ENCODE measurements around the gene DLG2.

The DLG2 gene

DNA sequence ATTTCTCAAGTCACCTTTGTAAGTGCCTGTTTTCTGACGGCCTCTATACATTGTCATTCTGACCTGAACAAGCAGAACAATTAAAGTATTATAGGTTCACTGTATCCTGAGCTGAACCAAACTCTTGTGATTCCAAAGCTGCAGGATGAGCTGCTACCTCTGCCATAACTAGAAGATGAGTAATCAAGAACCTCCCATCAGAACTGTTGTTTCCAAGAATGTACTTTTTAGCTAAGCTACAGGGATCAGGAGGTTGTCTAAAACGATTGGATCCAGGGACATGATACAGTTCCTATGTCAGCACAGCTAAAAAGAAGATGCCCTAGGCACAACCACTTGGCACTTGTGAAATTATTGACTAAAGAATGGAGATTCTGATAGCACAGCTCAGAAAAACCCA, 2052.6 kb downstream of the DLG2 start:
- Mint-ChIP-seq H3K4me1 (no peaks in the 10 kb centered on the region), H3K36me3 (no peaks in the 10 kb centered on the region), H3K9me3 (no peaks in the 10 kb centered on the region), H3K27me3 (no peaks in the 10 kb centered on the region), H3K4me3 (no peak overlapping the region), H3K27ac (no peak overlapping the region)

DNA sequence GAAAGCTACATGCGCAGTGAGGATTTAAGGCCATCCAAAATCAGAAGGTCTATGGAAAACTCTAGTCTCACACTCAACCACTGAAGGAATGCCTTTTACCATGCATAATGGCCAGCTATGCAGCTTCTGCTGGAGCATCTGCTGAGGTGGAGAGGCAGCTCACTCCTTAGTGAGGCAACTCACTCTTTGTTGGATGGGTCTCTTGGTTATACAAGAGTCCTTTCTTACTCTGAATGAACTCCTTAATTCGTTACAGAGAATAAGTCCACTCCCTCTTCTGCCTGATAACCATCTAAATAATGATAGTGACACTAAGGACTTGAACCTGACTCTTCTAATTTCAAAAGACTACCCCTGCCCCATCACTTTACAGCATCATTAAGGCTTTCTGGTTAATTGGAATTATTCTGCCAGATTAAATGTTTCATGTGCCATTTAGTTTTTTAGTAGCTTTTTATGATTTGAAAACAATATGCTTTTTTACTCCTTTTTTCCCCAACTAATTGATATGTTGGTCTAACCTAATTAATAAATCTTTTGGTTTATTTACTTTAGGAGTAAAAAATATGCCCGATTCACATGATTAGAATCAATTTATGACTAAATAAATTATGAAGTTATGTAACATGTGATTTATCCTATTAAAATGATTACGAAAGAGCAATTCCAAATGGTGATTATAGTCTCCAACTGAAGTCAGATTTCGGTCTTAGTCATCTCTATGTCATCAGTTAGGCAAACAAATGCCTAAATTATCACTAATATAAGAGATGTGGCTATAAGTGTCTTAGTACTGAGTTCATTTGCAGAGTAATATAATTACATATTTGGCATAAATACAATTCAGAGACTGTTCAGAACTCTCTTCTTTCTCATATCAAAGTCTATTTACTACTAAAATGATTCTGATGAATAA, 2054.3 kb downstream of the DLG2 start:
- Mint-ChIP-seq H3K4me3 (no peak overlapping the region), H3K9me3 (no peaks in the 10 kb centered on the region), H3K27me3 (peaks cover 5% of the 10 kb centered on the region), H3K4me1 (no peaks in the 10 kb centered on the region), H3K36me3 (no peaks in the 10 kb centered on the region), H3K27ac (no peak overlapping the region)

DNA sequence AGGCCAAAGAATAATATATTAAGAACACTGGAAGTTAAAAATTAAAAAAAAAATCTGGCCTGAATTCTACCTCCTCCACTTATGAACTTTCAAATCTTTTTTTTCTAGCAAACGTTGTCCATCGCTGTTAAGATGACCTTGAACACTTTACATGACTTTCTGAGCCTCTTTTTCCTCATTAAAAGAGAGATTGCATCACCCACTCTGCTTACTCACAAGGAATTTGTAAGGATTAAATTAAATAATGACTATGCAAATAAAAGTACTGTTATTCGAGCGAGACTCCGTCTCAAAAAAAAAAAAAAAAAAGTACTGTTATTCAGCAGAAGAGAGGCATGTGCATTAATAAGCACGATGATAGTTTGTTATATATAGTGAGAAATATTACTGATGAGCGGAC, 2055.8 kb downstream of the DLG2 start:
- Mint-ChIP-seq H3K9me3 (no peaks in the 10 kb centered on the region), H3K4me3 (no peak overlapping the region)

DNA sequence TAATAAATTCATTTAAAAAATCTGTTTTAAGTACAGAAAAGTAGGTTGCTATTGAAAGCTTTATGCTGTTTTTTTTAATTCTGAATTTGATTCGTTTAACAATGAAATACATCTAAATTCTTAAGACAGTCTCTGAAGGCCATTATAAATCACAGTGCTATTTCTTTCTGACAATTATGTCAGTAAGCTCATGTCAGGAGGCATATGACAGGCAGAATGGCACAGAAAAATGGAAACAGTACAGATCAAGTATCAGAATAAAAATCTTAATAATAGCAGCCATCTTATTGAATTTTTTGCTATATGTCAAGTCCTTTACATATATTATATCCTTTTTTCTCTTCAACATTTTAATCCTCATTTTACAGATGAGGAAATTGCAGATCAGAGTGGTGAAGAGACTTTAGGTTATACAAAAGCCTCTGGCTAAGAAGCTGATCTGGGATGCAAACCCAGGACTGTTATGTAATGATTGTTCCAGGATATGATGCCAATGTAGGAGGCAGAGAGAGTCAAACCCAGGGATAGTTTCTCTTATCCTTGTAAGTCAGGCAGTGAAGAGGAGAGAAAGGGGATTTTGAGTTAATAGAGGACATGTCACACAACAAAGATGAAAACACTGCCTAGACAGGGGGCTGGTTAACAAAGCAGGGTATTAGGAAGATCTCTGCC, 2057.9 kb downstream of the DLG2 start:
- no peaks in the 10 kb centered on the region for H3K9me3 Mint-ChIP-seq
- no peak overlapping the region for H3K4me3 Mint-ChIP-seq

More for the DNA sequence above, 2055.8 kb downstream of the DLG2 start:
- Mint-ChIP-seq H3K27ac (no peak overlapping the region), H3K4me1 (no peaks in the 10 kb centered on the region), H3K27me3 (peaks cover 5% of the 10 kb centered on the region), H3K36me3 (no peaks in the 10 kb centered on the region)

DNA sequence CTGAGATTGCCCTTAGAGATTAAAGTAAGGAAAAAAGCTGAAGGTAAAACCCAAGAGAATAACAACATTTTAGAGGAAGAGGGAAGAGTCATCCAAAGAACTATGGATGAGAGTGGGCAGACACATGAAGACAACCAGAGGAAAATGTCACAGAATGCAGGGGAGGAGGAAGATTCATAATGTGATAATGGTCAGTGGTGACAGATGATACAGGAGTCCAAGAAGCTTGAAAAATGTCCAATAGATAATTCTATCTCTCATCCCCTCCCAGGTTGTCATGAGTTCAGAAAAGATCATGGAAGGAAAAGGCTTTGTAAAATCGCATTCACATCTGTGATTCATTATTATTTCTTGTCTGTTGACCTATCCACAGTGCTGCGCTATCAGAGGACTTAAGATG, 2058.6 kb downstream of the DLG2 start:
- no peak overlapping the region for H3K4me3 Mint-ChIP-seq
- H3K4me1 Mint-ChIP-seq = no peaks in the 10 kb centered on the region
- peaks cover 11% of the 10 kb centered on the region for H3K27me3 Mint-ChIP-seq
- H3K27ac Mint-ChIP-seq = no peak overlapping the region
- H3K9me3 Mint-ChIP-seq = no peaks in the 10 kb centered on the region
- no peaks in the 10 kb centered on the region for H3K36me3 Mint-ChIP-seq

More for the DNA sequence above, 2057.9 kb downstream of the DLG2 start:
- no peaks in the 10 kb centered on the region for H3K4me1 Mint-ChIP-seq
- peak overlapping the region; percentile 0 for H3K27ac Mint-ChIP-seq
- H3K27me3 Mint-ChIP-seq = peaks cover 11% of the 10 kb centered on the region
- no peaks in the 10 kb centered on the region for H3K36me3 Mint-ChIP-seq

DNA sequence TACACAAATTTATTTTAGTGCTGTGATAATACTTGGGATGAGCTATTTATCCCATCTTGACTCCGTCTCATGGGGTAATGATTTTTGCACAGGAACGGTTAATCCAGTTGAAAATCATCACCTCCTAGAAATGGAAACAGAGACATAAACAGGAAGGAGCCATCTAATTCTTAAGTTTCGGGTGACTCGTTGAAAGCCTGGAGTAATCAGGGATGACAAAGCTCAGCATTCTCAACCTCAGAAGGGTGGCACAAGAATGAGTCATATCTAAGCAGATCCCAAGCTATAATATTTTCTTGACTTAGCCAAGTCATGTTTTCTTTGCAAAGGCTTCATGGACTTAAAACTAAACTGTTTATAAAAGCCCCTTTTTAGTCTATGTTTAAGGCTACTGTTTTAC, 2060.2 kb downstream of the DLG2 start:
- H3K27me3 Mint-ChIP-seq = peaks cover 11% of the 10 kb centered on the region
- no peak overlapping the region for H3K27ac Mint-ChIP-seq
- H3K36me3 Mint-ChIP-seq = no peaks in the 10 kb centered on the region
- no peak overlapping the region for H3K4me3 Mint-ChIP-seq
- H3K9me3 Mint-ChIP-seq = no peaks in the 10 kb centered on the region
- no peaks in the 10 kb centered on the region for H3K4me1 Mint-ChIP-seq

DNA sequence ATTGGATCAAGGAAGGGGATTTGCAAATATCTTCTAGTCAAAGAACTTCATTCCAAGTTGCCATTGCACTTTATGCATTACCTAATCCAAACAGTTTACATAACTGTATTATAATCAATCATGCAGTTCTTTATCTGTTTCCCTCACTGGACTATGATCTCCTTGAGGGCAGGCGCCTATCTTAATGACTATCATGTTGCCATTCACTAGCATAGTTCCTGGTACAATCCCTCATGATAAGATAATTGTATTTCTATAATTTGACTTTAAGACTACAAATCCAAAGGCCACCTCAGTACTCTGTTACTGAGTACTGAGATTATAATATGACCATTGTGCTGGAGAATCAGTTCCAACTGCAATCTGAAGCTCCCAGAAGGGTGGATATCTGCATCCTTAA, 2062.3 kb downstream of the DLG2 start:
- Mint-ChIP-seq H3K4me1 (no peaks in the 10 kb centered on the region), H3K27ac (no peak overlapping the region), H3K27me3 (peaks cover 11% of the 10 kb centered on the region), H3K36me3 (no peaks in the 10 kb centered on the region), H3K4me3 (no peak overlapping the region), H3K9me3 (no peaks in the 10 kb centered on the region)

DNA sequence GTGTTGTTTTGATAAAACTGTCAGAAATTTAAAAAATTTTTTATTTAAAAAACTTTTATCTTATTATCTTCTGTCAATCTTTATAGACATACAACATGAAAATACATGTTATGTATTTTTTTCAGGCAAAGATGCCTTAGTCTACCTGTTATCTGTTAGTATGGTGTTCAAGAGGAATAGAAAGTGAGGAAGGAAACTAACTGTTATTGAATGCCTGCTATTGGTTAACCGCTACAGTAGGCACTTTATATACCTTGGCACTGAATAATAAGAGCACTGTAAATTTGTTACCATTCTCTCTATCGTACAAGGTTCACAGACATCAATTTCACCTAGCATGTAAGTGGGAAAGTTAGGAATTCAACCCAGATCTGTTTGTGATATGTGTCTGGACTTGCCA, 2068.9 kb downstream of the DLG2 start:
- H3K4me3 Mint-ChIP-seq = no peak overlapping the region
- H3K27ac Mint-ChIP-seq = no peak overlapping the region
- H3K27me3 Mint-ChIP-seq = peaks cover 3% of the 10 kb centered on the region
- H3K9me3 Mint-ChIP-seq = no peaks in the 10 kb centered on the region
- no peaks in the 10 kb centered on the region for H3K36me3 Mint-ChIP-seq
- H3K4me1 Mint-ChIP-seq = no peaks in the 10 kb centered on the region

DNA sequence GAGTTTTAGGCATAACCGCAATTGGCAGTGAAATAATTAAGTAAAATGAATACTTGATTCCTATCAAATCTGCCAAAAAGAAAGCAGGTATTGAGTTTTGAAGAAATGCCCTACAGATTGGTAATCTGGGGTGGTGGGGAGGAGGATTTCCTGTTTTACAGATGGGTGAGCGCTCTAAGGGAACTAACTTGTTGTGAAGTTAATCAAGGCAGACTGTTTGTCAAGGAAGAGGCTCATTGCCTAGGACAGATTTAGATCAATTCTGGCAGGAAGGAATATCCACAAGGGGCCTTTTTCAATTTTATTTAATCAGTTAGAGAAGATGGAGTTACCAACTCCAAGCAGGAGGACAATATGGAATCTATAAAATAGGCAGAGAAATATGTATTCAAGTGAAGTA, 2069.5 kb downstream of the DLG2 start:
- Mint-ChIP-seq H3K4me3 (no peak overlapping the region), H3K27ac (no peak overlapping the region), H3K9me3 (no peaks in the 10 kb centered on the region), H3K36me3 (no peaks in the 10 kb centered on the region), H3K4me1 (no peaks in the 10 kb centered on the region), H3K27me3 (peaks cover 3% of the 10 kb centered on the region)

DNA sequence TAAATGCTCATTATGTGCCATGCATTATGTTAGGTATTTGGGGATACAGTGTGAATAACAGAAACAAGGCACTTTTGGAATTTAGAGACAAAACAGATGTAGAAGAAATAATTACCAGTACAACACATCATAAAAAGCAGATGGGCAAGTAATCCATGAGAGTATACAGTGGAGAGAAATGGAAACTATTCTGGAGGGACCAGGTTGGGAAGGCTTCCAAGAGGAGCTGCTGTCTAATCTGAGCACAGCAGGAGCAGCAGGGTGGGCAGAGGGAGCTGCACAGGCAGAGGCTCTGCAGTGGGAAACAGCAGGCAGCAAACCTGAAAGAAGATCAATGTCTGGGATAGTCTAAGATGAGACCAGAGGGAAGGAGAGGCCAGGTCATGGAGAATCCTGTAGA, 2072.3 kb downstream of the DLG2 start:
- Mint-ChIP-seq H3K9me3 (no peaks in the 10 kb centered on the region), H3K36me3 (no peaks in the 10 kb centered on the region), H3K27me3 (peaks cover 3% of the 10 kb centered on the region), H3K4me3 (no peak overlapping the region), H3K27ac (no peak overlapping the region), H3K4me1 (no peaks in the 10 kb centered on the region)

DNA sequence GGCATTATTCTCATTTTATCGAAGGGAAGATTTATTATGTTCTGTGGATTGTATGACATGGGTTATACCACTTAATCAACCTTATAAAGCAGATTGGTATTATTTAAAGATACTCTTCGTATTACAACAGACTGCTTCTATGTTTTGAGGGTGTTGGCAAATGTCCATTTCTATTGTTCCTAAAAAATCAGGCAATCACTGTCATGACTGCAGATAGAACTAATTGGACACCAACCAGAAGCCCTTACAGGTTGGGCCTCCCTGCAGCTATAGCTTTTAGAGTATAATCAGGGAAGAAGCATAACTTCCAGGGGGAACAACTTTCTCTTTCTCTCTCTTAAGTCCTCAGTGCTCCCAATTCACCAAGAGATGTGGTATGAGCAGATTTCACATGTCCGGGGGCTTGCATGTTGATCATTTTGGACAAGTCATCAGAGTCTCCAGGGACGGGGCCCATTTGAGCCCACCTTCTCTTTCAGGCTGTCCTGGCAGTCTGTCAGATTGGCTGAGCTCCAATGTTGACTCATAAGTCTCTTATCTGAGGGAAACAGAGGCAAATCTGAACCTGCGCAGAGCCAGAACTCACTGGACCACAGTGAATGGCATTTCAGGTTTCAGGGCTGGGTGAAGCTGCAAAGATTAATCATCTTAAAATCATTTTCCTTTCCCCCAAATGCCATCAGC, 2077.0 kb downstream of the DLG2 start:
- no peaks in the 10 kb centered on the region for H3K4me1 Mint-ChIP-seq
- no peaks in the 10 kb centered on the region for H3K36me3 Mint-ChIP-seq
- H3K9me3 Mint-ChIP-seq = no peaks in the 10 kb centered on the region
- peaks cover under 1% of the 10 kb centered on the region for H3K27me3 Mint-ChIP-seq
- no peak overlapping the region for H3K4me3 Mint-ChIP-seq
- no peak overlapping the region for H3K27ac Mint-ChIP-seq

DNA sequence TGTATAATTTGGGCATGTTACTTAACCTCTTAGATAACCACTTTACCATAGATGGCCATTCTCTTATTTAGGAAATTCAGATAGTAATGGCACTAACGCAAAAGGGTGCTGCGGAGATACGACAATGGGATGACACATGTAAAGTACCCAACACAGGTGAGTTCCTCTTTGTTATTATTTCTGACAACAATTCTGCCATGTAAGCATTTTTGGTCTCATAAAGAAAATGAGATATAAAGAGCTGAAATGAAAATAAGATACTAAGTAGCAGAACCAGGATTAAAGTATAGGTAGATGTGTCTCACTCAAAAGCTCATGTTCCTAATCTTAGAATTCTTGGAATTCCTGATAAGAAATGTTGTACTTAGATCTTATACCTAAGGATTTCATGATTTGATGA, 2080.8 kb downstream of the DLG2 start:
- no peak overlapping the region for H3K4me3 Mint-ChIP-seq

DNA sequence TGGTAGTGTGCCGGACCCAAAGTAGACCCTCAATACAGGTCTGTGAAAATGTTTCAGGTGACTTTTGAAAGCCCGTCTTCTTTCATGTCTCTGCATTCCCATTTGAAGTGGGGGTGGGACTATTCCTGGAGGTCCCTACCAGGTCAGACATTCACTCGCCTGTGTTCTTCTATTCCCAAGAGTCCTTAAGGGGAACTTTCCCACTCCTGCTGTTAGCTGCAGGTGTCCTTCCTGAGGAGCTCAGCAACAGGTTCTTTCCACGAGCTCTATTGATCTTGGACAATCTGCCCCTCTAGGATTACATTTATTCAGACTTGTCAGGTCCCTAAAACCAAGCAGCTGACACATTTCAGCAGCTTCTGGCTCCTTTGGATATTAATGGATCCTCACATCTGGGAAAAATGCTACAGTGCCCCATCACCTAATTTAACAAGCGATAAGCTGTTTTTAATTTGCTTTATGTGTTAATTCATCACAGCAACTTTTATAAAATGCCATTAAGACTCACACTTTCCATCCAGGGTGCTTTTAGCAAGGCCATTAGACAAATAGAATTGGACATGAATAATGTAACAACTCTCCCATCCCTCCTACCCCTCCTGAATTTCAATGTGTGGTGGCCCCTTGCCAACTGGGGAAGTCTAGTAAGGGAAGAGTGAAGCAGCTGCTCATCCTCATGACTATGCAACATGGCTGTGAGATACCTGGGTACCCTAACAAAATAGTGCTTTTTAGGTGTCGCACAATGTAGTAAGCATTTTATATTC, 2081.5 kb downstream of the DLG2 start:
- Mint-ChIP-seq H3K4me1 (no peaks in the 10 kb centered on the region), H3K27ac (no peak overlapping the region), H3K36me3 (no peaks in the 10 kb centered on the region), H3K4me3 (no peak overlapping the region), H3K9me3 (no peaks in the 10 kb centered on the region), H3K27me3 (peaks cover 2% of the 10 kb centered on the region)

More for the DNA sequence above, 2080.8 kb downstream of the DLG2 start:
- no peaks in the 10 kb centered on the region for H3K9me3 Mint-ChIP-seq
- H3K36me3 Mint-ChIP-seq = no peaks in the 10 kb centered on the region
- no peaks in the 10 kb centered on the region for H3K4me1 Mint-ChIP-seq
- no peak overlapping the region for H3K27ac Mint-ChIP-seq
- H3K27me3 Mint-ChIP-seq = peaks cover 2% of the 10 kb centered on the region

DNA sequence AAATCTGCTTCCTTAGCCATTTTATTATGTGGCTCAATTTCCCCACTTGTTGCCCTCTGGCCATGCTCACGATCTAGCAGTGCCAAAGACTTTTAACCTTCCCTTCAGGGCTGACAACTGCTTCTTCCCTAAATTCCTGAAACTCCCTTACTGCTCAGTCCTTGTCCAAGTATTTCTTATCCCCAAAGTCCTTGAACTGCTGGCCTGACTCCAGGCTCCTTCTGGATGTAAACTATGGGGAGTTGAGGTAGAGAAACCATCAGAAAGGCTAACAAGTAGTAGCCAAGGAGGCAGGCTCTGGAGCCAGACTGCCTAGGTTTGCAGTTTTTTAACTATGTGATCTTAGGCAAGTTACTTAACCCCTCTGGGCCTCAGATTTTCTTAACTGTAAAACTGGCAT, 2082.3 kb downstream of the DLG2 start:
- peaks cover 2% of the 10 kb centered on the region for H3K27me3 Mint-ChIP-seq
- no peak overlapping the region for H3K27ac Mint-ChIP-seq
- no peaks in the 10 kb centered on the region for H3K36me3 Mint-ChIP-seq
- H3K9me3 Mint-ChIP-seq = no peaks in the 10 kb centered on the region
- no peak overlapping the region for H3K4me3 Mint-ChIP-seq
- H3K4me1 Mint-ChIP-seq = no peaks in the 10 kb centered on the region

DNA sequence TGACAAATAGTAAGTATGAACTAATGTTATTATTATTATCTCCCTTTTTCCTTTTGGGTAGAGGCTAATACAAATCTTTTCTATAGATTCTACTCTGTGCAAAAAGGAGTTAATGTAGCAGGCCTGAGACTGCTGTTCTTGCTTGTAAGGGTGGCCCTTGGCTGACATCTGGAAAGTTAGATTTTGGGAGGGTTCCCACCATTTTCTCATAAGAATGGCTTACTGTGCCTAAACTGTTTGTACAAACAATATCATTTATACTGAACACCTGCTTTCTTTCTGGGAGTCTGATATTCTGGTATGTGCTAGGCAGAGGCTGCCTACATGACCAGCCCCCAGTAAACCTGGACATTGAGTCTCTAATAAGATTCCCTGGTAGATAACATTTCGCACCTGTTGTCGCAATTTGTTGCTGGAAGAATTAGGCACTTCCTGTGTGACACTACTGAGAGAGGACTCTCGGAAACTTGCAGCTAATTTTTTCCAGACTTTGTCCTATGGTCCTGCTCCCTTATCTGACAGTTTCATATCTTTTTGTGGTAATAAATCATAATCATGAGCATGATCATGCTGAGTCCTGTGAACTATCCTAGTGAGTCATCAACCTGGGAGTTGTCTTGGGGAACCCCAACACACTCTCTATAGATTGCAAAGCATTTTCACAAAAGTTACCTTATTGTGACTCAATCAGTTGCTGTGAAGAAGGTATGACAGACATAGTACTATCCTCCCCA, 2083.3 kb downstream of the DLG2 start:
- no peak overlapping the region for H3K27ac Mint-ChIP-seq
- H3K4me3 Mint-ChIP-seq = no peak overlapping the region
- H3K9me3 Mint-ChIP-seq = no peaks in the 10 kb centered on the region
- no peaks in the 10 kb centered on the region for H3K36me3 Mint-ChIP-seq
- H3K4me1 Mint-ChIP-seq = no peaks in the 10 kb centered on the region
- peaks cover 2% of the 10 kb centered on the region for H3K27me3 Mint-ChIP-seq

Data from activated naive CD4-positive, alpha-beta T cell treated with anti-CD3 and anti-CD28 coated beads, Interleukin-2, amount 50 U/mL, for 24 hours (primary cell).